Glomerular visceral epithelial cell (primary cell): ENCODE results near the gene KDM5A.
"Not testable (repeated sequence)": the region's sequence is repeated elsewhere in the genome, so short reads cannot be mapped to it uniquely, and the experiment has no call there.

Source experiments
- DNase-seq: peaks from one replicate; pipeline ENCODE4 v3.0.0-alpha.2; 2016; ENCODE audit errors: extremely low spot score

The KDM5A gene

GRCh38 chr12:238736-239398 is 150.3 kb downstream of the KDM5A start:
- no peak for DNase-seq

GRCh38 chr12:238116-238515 is 151.0 kb downstream of the KDM5A start:
- DNase-seq = no peak

GRCh38 chr12:237026-237815 is 151.9 kb downstream of the KDM5A start:
- no peak for DNase-seq

GRCh38 chr12:236445-236844 is 152.7 kb downstream of the KDM5A start:
- DNase-seq = no peak

GRCh38 chr12:235967-236366 is 153.2 kb downstream of the KDM5A start:
- DNase-seq = not testable (repeated sequence)

GRCh38 chr12:234891-235415 is 154.2 kb downstream of the KDM5A start:
- DNase-seq = no peak

- no peak for DNase-seq
These were observed 155.1 kb downstream of the KDM5A start for GRCh38 chr12:234019-234418.

GRCh38 chr12:233615-233968 is 155.5 kb downstream of the KDM5A start:
- no peak for DNase-seq

GRCh38 chr12:232731-233614 is 156.1 kb downstream of the KDM5A start:
- DNase-seq = no peak

GRCh38 chr12:230925-231671 is 158.0 kb downstream of the KDM5A start:
- no peak for DNase-seq
